Kidney (tissue), 14 donors: Measurements from ENCODE around the gene HOXB7. TPM values are rescaled to one million over a fixed set of nuclear protein-coding genes. Genes with fewer than 3 reads are reported as not detected.

Source experiments
- DNase-seq, 5 donors: peaks; one replicate each; pipeline ENCODE4 v3.0.0-alpha.2; 2013 to 2020
- FAIRE-seq: peaks from 2 replicates; lab custom pipeline; 2012; peaks lifted over from hg19 to GRCh38; lab: Jason Lieb, UNC
- H3K27ac ChIP-seq, 2 donors: one replicate each; pipeline ENCODE4 v1.7.0; 2013; ENCODE audit warnings: low read depth in 2 of 2, low read length in 2 of 2, inconsistent platforms in 1 of 2
- H3K27me3 ChIP-seq: one replicate; pipeline ENCODE4 v1.7.1; 2013; ENCODE audit warnings: low read length, inconsistent platforms; ENCODE audit not compliant: control insufficient read depth, insufficient read depth
- H3K36me3 ChIP-seq, 3 donors: one replicate each; pipeline versions ENCODE4 v1.7.0 to v1.7.1; 2013; ENCODE audit warnings: low read length in 3 of 3, control low read depth in 1 of 3, inconsistent platforms in 1 of 3; ENCODE audit not compliant: insufficient read depth in 3 of 3, control insufficient read depth in 2 of 3
- H3K4me1 ChIP-seq, 3 donors: one replicate each; pipeline versions ENCODE4 v1.7.0 to v1.7.1; 2013; ENCODE audit warnings: low read length in 3 of 3, inconsistent platforms in 1 of 3, low read depth in 1 of 3; ENCODE audit not compliant: control insufficient read depth in 2 of 3, insufficient read depth in 2 of 3
- H3K4me3 ChIP-seq, 3 donors: one replicate each; pipeline versions ENCODE4 v1.7.0 to v1.8.1; 2013; ENCODE audit warnings: low read length in 3 of 3, control low read depth in 1 of 3, inconsistent platforms in 1 of 3
- H3K9ac ChIP-seq, 3 donors: one replicate each; pipeline versions ENCODE4 v1.7.0 to v1.7.1; 2013; ENCODE audit warnings: low read length in 3 of 3, control low read depth in 1 of 3, inconsistent platforms in 1 of 3
- H3K9me3 ChIP-seq, 3 donors: one replicate each; pipeline versions ENCODE4 v1.7.0 to v1.7.1; 2013; ENCODE audit warnings: low read length in 3 of 3, control low read depth in 1 of 3, inconsistent platforms in 1 of 3; ENCODE audit not compliant: control insufficient read depth in 2 of 3, insufficient read depth in 1 of 3
- intact Hi-C: fragments of 100-400 bp; cut with DNase I; formaldehyde crosslinking; loops from one replicate; pipeline ENCODE4 v1.11.1; 2022
- polyA plus RNA-seq: library from polyadenylated mRNA; stranded (reverse); fragments of 350-450 nt; fragmentation: Illumina TruSeq; extraction: RNeasy Lipid Tissue Mini Kit (QIAGEN cat#74804); gene quantifications from one replicate; pipeline ENCODE4 v1.2.3, GENCODE V29; 2014; ENCODE audit warnings: low read depth, low replicate concordance; ENCODE audit not compliant: insufficient read depth
- total RNA-seq: library from RNA; stranded (reverse); fragmentation: NEBNext Ultra II Directional; extraction: Animal tissue kit (Norgen Biotek cat#: 25700); gene quantifications from one replicate; pipeline ENCODE4 v1.2.1, GENCODE V29; 2021
- TF ChIP-seq, protein P1 (sequence below): IDR thresholded peaks from 3 replicates; pipeline ENCODE4 v1.5.1; 2012; ENCODE audit warnings: mild to moderate bottlenecking, moderate library complexity, borderline replicate concordance; ENCODE audit not compliant: insufficient read depth; ENCODE audit errors: extremely low read depth
- donor health status: control.
- donor health status: control.
- donor health status: control.
- donor health status: control.
- donor health status: control.
- donor health status: DM: yes; HTN: yes; CAD: no.
- donor health status: Normal renal cell carcinoma (clear cell type).

The HOXB7 gene
- total and polyA plus RNA-seq, 2 donors from 2014 or later = 45.4 to 49.6 TPM

DNA sequence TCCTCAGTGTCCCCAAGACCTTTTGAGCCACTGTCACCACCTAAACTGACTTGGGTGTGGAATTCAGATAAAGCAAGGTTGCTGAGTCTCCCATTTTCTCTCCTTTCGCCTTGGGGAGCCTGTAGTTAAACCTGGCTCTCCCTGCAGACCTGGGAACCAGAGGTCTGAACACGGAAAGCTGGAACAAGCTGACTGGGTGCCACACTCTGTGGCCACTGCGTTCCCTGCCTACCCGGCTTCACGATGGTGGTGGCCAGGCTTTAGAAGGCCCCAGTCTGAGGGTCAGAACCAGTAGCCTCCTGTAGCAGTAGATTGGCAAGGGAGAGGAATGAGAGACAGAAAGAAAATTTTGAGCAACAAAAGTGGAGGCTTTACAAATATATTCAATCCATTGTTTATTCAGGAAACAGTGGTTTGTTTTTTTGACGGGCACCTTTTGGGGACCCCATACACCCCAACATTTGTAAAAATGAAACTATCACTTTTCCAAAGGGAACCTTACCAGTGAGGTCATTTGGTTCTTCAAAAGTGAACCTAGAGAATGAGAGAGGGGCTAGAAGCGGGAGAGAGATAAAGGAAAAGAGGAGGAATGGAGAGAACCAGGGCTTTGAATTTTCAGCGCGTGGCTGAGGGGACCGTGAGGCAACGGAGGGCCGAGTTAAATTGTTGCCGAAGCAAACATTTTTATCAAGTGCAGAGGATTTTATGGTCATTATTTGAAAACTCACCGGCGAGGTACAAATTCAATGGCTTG lies 6.1 kb upstream of the HOXB7 start:
- Histone ChIP-seq H3K9me3 (no peaks in the 10 kb centered on the region), H3K4me3 (peak overlapping the region; percentile 11 to 85 (median 26)), H3K4me1 (peaks cover 0 to 6% (median 0%) of the 10 kb centered on the region in 3 donors), H3K9ac (peak overlapping the region; percentile 24 to 95 (median 28)), H3K27me3 (peaks cover 24% of the 10 kb centered on the region), H3K27ac (peak overlapping the region; percentile 92 to 97), H3K36me3 (no peaks in the 10 kb centered on the region)
- DNase-seq (peak in 3 of 5 donors; percentile 19 to 53 (median 21)), FAIRE-seq (no peak)
- intact Hi-C loops = no loop called here
- TF ChIP-seq, protein P1, sequence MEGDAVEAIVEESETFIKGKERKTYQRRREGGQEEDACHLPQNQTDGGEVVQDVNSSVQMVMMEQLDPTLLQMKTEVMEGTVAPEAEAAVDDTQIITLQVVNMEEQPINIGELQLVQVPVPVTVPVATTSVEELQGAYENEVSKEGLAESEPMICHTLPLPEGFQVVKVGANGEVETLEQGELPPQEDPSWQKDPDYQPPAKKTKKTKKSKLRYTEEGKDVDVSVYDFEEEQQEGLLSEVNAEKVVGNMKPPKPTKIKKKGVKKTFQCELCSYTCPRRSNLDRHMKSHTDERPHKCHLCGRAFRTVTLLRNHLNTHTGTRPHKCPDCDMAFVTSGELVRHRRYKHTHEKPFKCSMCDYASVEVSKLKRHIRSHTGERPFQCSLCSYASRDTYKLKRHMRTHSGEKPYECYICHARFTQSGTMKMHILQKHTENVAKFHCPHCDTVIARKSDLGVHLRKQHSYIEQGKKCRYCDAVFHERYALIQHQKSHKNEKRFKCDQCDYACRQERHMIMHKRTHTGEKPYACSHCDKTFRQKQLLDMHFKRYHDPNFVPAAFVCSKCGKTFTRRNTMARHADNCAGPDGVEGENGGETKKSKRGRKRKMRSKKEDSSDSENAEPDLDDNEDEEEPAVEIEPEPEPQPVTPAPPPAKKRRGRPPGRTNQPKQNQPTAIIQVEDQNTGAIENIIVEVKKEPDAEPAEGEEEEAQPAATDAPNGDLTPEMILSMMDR = no peak

- Histone ChIP-seq H3K4me1 (peaks cover 0 to 9% (median 0%) of the 10 kb centered on the region in 3 donors), H3K27ac (peak overlapping the region; percentile 92 to 97), H3K36me3 (no peaks in the 10 kb centered on the region), H3K27me3 (peaks cover 21% of the 10 kb centered on the region), H3K9ac (peak overlapping the region; percentile 24 to 95 (median 48)), H3K4me3 (peak overlapping the region; percentile 26 to 85 (median 59)), H3K9me3 (no peaks in the 10 kb centered on the region)
- intact Hi-C loops = no loop called here
- TF ChIP-seq, protein P1 = no peak
- DNase-seq (peak in 3 of 5 donors; percentile 21 to 72 (median 59)), FAIRE-seq (no peak)
Measured at GRCh38 chr17:48615963-48616716, 5.3 kb upstream of the HOXB7 start.

DNA sequence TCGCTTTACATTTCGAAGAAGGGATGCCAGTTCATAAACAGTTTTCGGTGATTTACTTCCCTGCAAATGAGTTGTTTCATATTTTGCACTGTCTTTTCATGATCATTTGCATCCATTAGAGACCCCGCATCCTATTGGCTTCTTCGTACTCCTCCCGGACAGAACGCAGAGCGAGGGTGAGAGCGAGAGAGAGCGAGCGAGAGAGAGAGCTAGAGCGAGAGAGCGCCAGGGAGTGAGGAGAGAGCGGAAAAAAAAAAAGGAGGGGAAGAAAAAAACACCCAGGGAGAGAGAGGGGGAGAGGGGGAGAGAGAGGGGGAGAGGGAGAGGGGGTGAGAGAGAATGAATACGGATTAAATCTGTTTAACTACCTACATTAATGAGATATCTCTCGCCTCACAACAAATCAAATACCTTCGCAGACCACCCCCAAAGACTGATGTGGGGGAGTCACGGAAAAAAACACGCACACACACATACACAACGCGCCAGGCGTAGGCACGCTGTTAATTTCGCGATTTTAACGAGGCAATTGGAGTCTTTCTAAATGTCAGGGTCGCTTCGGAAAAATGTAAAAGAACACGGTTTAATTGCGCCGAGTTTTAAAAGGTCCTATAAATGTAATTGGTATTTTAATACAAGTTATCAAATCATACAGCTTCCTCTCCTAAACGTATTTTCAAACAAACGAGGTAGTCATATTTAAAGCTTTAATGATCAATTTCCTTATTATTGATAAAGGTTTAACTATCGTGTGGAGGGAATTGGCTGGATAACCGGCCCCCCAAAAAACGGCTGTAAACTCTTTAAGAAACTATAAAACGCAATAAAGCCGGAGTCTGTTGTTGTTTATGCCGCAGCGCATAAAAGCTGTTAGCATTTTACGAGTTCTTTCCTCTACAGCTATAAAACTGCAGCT lies 4.5 kb upstream of the HOXB7 start, which contains the start of gene HOXB8:
Gene HOXB8, minus strand, starts transcription at position 246 of the 916 bp plus-strand sequence. CDS start 588 bp downstream, outside the sequence.
- Histone ChIP-seq H3K27ac (peak within 1 kb of the TSS; percentile 92 to 97), H3K27me3 (peaks cover 15% of the 10 kb centered on the region), H3K4me1 (peaks cover 0 to 9% (median 0%) of the 10 kb centered on the region in 3 donors), H3K4me3 (peak within 1 kb of the TSS; percentile 68 to 85 (median 81)), H3K9ac (peak within 1 kb of the TSS; percentile 75 to 95 (median 78)), H3K36me3 (no peaks in the 10 kb centered on the region), H3K9me3 (no peaks in the 10 kb centered on the region)
- FAIRE-seq (no peak), DNase-seq (peak in 3 of 5 donors; percentile 79 to 90 (median 86))
- TF ChIP-seq, protein P1 = no peak
- intact Hi-C loops = no loop called here
